Renal cortex interstitium (tissue), 15 donors: ENCODE results near the gene FBXO34. TPM values are rescaled to one million over a fixed set of nuclear protein-coding genes. Genes with fewer than 3 reads are reported as not detected.
A peak's percentile ranks its signal among the peaks of the same experiment; 100 is the strongest.

ENCODE experiments used
- DNase-seq, 11 donors: peaks; one replicate each; pipeline ENCODE4 v3.0.0-alpha.2; 2013; ENCODE audit warnings: low read depth in 9 of 11, low spot score in 4 of 11; ENCODE audit errors: extremely low read depth in 1 of 11
- long read RNA-seq, 16 experiments: transcript quantifications; one replicate each; lab custom pipeline, GENCODE V29; 2026
- polyA plus RNA-seq, 3 donors: library from polyadenylated mRNA; unstranded; fragments of 120-200 nt; gene quantifications; one replicate each; pipeline ENCODE4 v1.2.1, GENCODE V29; 2013; ENCODE audit not compliant: insufficient read length in 3 of 3

FBXO34 gene, protein sequence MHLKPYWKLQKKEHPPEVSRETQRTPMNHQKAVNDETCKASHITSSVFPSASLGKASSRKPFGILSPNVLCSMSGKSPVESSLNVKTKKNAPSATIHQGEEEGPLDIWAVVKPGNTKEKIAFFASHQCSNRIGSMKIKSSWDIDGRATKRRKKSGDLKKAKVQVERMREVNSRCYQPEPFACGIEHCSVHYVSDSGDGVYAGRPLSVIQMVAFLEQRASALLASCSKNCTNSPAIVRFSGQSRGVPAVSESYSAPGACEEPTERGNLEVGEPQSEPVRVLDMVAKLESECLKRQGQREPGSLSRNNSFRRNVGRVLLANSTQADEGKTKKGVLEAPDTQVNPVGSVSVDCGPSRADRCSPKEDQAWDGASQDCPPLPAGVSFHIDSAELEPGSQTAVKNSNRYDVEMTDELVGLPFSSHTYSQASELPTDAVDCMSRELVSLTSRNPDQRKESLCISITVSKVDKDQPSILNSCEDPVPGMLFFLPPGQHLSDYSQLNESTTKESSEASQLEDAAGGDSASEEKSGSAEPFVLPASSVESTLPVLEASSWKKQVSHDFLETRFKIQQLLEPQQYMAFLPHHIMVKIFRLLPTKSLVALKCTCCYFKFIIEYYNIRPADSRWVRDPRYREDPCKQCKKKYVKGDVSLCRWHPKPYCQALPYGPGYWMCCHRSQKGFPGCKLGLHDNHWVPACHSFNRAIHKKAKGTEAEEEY
- 10 to 100 TPM; 32.5 to 38.8 (median 38.7) TPM for polyA plus RNA-seq
- long read RNA-seq, donor 1, transcript FBXO34-201 (2 exons, 3,464 nt), result major isoform, 14 of 14 reads
- long read RNA-seq, donor 1, partial matches to known transcripts, result 0 of 14 reads
- long read RNA-seq, donor 1, other reads (novel, unspliced or antisense), result 0 of 14 reads
- long read RNA-seq, donor 2, transcript FBXO34-201 (2 exons, 3,464 nt), result major isoform, 12 of 12 reads
- long read RNA-seq, donor 2, partial matches to known transcripts, result 0 of 12 reads
- long read RNA-seq, donor 2, other reads (novel, unspliced or antisense), result 0 of 12 reads
- long read RNA-seq, donor 3, transcript FBXO34-201 (2 exons, 3,464 nt), result major isoform, 14 of 14 reads
- long read RNA-seq, donor 3, partial matches to known transcripts, result 0 of 14 reads
- long read RNA-seq, donor 3, other reads (novel, unspliced or antisense), result 0 of 14 reads
- long read RNA-seq, donor 4, partial matches to known transcripts, result 0 of 3 reads
- long read RNA-seq, donor 4, other reads (novel, unspliced or antisense), result 0 of 3 reads
- long read RNA-seq, donor 5, result 0 reads
- long read RNA-seq, donor 6, transcript FBXO34-201 (2 exons, 3,464 nt), result major isoform, 8 of 8 reads
- long read RNA-seq, donor 6, partial matches to known transcripts, result 0 of 8 reads
- long read RNA-seq, donor 6, other reads (novel, unspliced or antisense), result 0 of 8 reads
- long read RNA-seq, donor 7, transcript FBXO34-201 (2 exons, 3,464 nt), result major isoform, 9 of 9 reads
- long read RNA-seq, donor 7, partial matches to known transcripts, result 0 of 9 reads
- long read RNA-seq, donor 7, other reads (novel, unspliced or antisense), result 0 of 9 reads
- long read RNA-seq, donor 8, result 0 reads
- long read RNA-seq, donor 9, transcript FBXO34-201 (2 exons, 3,464 nt), result major isoform, 9 of 9 reads
- long read RNA-seq, donor 9, partial matches to known transcripts, result 0 of 9 reads
- long read RNA-seq, donor 9, other reads (novel, unspliced or antisense), result 0 of 9 reads
- long read RNA-seq, donor 10, transcript FBXO34-201 (2 exons, 3,464 nt), result major isoform, 8 of 38 reads
- long read RNA-seq, donor 10, partial matches to known transcripts, result 30 of 38 reads
- long read RNA-seq, donor 10, other reads (novel, unspliced or antisense), result 0 of 38 reads
- long read RNA-seq, donor 11, transcript FBXO34-201 (2 exons, 3,464 nt), result major isoform, 6 of 27 reads
- long read RNA-seq, donor 11, partial matches to known transcripts, result 21 of 27 reads
- long read RNA-seq, donor 11, other reads (novel, unspliced or antisense), result 0 of 27 reads
- long read RNA-seq, donor 12, partial matches to known transcripts, result 0 of 2 reads
- long read RNA-seq, donor 12, other reads (novel, unspliced or antisense), result 0 of 2 reads
- long read RNA-seq, donor 13, result 0 reads
- long read RNA-seq, donor 14, transcript FBXO34-201 (2 exons, 3,464 nt), result major isoform, 8 of 22 reads
- long read RNA-seq, donor 14, partial matches to known transcripts, result 14 of 22 reads
- long read RNA-seq, donor 14, other reads (novel, unspliced or antisense), result 0 of 22 reads
- long read RNA-seq, donor 15, transcript FBXO34-201 (2 exons, 3,464 nt), result major isoform, 6 of 6 reads
- long read RNA-seq, donor 15, partial matches to known transcripts, result 0 of 6 reads
- long read RNA-seq, donor 15, other reads (novel, unspliced or antisense), result 0 of 6 reads
- long read RNA-seq, donor 16, transcript FBXO34-201 (2 exons, 3,464 nt), result major isoform, 31 of 31 reads
- long read RNA-seq, donor 16, partial matches to known transcripts, result 0 of 31 reads
- long read RNA-seq, donor 16, other reads (novel, unspliced or antisense), result 0 of 31 reads

DNA sequence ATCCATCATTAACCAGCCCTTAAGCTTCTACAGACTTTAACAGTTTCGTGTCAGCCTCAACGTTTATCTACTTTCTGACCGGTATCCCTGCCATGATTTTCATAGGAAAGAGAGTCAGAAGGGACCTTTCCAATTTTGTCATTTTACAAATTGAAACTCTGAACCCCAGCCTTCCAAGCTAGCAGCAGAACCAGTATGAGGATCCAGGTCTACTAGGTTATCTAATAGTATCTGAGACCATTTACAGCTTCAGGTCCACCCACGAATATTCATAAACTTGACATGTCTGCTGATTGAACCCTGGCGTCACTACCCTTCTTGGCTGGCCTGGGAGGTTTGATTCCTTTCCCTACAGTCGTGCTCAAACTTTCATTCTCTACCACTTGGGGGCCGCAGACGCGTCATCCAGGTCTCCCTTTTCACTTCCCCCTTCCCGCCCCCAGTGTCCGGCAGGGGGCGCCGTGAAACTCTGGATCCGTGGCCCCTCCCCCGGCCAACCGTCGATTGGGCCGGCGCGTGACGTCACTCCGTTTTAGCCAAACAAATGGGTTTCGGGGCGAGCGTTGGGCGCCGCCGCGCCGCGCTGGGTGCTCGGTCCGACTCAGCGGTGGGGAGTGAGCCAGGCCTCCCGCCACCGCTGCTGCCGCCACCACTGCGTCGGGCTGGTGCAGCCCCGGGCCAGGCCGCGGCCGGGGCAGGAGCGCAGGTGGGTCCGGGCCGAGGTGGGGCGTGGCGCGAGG is at the start of gene FBXO34:
Gene FBXO34 (plus strand): TSS at position 590 of the 740 bp plus-strand sequence. CDS start 78,970 bp downstream, outside the sequence.
- DNase-seq, result peak; percentile 90 to 100 (median 98)

DNA sequence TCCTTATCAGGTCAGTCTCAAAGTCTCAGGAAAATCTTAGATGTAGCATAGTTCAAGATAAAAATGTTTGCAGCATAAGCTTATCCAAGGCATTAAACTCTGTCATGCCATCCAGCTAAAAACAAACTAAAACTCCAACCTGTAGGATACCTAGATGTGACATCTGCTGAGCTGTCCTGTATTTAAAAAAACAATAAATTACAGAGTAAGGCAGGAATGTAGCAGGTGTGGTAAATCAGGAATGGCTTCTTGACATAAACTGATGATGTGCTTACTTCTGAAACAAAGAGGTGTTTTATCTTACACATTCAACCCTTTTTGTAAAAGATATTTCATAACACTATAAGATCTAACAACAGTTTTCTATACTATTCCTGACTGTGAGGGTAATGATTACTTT is 49.3 kb upstream of the FBXO34 start:
- no peak for DNase-seq

DNA sequence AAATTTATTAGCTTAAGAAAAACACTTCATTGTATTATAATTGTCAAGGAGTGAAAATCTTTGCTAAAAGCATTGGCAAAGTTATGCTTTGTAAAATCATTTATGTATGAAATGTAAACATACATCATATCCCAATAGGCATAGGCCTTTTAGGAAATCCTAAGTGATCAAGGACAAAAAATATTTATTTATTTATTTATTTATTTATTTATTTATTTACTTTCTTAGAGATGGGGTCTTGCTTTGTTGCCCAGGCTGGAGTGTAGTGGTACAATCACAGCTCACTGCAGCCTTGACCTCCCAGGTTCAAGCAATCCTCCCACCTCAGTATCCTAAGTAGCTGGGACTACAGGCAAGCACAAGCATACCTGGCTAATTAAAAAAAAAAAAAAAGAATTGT is 47.9 kb upstream of the FBXO34 start:
- DNase-seq, result no peak

DNA sequence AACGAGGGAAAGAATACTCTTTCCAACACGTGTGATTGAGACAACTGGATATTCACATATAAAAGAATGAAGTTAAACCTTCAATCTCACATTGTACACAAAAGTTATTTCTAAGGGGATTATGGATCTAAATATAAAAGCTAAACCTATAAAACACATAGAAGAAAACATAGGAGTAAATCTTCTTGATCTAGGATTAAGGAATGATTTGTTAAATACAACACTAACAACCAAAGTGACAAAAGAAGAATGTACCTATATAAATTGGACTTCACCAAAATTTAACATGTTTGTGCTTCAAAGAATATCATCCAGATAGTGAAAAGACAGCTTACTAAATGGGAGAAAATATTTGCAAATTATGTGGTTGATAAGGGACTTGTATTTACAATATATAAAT is 43.0 kb upstream of the FBXO34 start:
- DNase-seq, result no peak

DNA sequence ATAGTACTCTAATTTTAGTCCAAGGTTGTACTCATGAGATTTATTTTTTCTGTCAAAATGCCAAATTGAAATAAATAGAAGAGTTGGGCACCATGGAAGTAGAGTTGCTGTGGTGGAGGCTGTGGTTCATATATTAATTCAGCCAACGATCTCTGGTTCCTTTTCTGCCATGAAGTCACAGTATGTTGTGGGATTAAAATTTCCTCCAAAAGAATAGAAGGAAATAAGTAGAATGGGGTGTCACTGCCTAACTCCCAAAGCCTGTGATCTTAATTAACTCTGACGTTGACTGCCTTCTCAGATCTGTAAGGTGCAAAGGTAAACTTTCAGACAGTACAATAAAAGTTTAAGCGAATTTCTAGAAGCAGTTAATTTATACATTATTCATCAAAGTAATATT is 37.6 kb upstream of the FBXO34 start:
- no peak for DNase-seq

DNA sequence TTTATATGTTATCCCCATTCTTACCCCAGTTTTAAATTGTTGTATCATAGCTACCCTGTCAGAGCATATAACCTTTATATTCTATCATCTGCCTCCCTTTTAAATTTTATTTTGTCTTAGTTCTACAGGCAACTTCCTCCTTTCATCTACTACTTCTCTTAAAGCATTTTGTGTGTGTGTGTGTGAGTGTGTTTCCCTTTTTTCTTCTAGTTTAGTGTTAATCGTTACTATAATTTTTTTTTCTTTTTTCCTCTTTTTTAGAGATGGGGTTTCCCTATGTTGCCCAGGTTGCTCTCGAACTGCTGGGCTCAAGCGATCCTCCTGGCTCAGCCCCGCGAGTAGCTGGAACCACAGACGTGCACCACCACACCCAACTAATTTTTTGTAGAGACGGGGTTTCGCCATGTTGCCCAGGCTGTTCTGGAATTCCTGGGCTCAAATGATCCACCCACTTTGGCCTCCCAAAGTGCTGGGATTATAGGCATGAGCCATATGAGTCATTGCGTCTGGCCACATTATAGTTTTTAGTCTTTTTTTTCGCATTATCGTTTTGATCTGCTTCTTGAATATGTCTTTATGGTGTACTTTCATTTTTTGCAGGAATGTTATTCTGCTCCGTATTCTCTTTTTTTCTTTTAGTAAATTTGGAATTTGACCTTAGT is 33.1 kb upstream of the FBXO34 start:
- no peak for DNase-seq

DNA sequence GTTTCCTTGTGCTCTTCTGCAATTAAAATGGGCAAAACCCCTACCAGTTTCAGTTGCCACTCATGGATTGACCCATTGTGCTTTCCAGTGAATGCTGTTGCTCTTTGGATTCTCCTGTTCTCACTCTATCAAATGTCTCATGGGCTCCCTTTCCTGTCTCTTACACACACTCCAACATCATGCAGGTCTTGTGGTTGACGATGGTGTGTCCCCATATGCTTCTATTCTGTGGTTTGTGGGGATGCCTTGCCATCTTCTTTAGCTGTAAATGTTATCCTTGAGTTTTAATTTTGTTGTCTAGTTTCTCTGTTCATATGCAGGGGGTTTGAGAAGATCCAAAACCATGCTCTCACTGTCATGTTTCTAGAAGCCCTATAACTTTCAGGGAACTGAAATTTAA is 31.9 kb upstream of the FBXO34 start:
- no peak for DNase-seq

DNA sequence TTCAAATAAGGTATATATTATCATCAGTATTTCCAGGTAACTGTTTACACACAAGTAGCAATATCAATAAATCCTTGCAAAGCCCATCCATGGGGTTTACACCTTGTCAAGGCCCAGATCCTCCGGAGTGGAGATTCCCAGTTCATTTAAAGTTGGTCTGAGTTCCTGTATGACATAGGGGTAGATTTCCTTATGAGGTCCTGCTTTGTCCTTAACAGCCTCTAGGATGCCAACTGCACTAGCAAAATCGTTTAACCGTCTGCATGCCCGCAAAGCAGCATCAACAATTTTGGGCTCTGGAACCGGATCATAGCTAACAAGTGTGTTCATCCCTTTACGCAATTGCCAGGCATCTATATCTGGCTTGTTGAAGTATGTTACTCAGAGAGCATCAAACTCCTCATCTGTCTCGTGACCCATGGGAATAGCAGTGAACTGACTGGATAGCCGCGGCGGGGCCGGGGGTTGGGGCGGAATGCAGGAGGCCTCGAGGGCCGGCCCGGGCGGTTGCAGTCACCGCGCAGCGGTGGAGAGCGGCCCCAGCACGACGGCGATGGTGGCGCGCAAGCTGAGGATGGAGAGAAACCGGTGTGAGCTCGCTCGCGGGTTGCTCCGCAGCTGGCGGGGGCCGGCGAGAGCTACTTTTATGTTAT is 30.6 kb upstream of the FBXO34 start:
- peak in 3 of 11 donors; percentile 5 to 14 (median 10) for DNase-seq

DNA sequence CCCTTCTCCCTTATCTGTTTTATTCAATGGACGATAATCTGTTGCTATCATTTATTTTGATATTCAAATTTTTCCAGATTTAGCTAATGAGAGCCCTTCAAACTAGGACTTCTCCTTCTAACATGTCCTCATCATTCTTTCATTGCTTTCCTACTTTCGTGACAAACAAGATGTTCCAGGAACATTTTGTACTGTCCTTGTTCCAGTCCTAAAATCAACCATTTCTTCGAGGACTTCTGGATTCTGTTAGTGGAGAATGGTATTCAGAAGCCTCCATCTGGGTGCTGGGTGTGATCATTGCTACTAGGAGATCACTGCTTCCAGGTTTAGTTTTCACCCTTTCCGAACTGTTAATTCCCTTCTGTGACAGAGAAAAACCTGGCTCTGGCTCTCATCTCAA is 29.5 kb upstream of the FBXO34 start:
- DNase-seq, result no peak

DNA sequence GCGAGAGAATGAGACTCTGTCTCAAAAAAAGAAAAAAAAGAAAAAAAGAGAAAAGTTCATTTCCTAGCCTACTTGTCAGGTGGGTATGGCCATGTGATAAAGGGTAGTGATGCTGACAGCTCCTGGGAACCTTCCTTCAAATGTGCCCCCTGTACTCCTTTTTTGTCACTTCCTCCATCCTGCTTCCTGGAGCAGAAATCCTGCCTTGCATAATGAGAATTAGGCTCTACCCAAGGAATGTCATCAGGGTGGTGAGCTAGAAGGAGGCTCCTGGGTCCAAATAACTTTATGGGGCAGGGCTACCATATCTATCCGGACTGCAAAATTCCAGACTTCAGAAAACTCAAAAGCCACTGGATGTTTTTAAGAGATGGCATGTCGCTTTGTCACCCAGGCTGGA is 27.8 kb upstream of the FBXO34 start:
- no peak for DNase-seq

DNA sequence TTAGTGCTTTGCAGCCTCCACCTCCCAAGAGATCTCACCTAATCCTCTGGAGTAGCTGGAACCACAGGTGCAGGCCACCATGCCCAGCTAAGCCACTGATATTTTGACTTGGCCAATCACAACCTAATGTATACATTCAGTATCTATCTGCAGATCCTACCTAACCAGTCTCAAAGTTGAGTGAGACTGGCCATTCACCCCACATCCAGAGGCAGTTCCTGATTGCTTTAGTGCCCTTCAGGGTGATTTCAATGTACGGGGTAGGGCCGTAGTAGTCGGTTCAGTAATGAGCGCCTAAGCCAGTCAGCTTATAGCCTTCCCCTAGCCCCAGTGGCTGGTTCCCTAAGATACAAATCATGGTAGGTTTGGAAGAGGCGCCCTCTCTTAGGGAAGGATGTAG is 27.4 kb upstream of the FBXO34 start:
- DNase-seq, result no peak

DNA sequence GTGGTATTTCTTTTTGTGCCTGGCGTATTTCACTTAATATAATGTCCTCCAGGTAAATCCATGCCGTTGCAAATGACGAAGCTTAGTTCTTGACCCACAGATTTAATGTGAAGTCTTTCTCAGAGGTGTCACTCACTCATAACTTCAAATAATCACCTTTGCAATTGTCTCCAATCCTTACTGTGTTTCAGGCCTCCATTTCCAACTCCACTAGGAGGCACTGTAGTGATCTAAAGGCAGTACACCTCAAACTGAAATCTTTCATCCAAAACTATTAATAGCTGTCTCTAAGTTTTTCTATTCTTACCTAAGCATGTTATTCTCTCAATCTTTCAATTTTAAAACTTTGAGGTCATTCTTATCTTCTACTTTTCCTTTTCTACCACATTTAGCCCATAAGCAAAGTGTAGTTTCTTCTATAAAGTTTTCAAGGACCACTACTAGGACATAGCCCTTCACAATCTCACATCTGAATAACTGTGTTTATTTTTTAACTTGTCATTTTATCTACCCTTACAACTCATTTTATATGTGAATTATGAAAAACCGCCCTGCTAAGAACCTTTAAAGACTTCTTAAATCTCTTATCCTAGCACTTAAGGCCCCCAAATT is 25.5 kb upstream of the FBXO34 start:
- peak in 1 of 11 donors; percentile 20 for DNase-seq

DNA sequence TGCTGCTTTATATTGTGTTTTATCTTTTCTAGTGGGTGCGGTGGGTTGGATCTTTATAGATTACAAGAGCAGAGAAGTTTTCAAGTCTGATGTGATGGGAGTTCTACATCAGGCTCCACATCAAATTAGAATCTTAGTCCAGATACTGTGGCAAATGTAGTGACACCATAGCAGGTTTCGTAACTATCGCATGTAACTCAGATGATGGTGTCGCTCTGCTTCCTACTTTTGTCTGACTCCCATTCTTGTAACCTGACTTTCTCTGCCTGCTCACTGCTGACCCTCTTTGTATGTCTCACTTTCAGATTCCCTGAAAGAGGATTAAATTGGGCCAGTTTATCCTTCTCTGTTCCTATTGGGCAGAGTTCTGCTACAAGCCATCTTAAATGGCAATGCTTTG is 22.8 kb upstream of the FBXO34 start:
- no peak for DNase-seq

DNA sequence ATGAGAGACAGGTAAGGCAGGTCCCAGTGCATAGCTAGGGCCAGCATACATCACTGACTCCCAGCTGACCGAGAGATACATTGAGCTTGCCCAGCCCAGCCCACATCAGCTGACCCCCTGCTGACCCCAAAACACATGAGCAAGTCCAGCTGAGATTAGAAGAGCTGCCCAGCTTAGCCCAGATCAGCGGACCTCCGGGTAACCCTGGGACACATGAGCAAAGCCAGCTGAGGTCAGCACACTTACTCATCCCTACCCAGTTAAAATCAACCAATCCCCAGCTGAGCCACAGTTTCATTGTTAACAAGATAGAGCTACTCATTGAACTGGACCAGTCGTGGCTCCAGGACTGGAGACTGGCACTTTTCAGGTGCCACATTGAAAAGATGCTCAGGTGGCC is 21.8 kb upstream of the FBXO34 start:
- DNase-seq, result no peak

DNA sequence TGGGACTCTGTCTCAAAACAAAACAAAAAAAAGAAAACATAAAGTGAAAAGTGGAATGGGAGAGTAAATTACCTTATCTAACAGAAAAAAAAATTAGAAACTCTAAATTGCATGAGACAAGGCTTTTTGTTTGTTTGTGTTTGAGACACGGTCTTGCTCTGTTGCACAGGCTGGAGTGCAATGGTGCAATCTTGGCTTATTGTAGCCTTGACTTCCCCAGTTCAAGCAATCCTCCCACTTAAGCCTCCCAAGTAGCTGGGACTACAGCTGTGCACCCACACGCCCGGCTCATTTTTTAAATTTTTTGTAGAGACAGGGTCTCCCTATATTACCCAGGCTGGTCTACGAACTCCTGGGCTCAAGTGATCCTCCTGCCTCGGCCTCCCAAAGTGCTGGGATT is 17.9 kb upstream of the FBXO34 start:
- no peak for DNase-seq
